Right lung (tissue), 10 donors: ENCODE results near the gene MBOAT7. TPM values are rescaled to one million over a fixed set of nuclear protein-coding genes. Genes with fewer than 3 reads are reported as not detected.
"Not testable (repeated sequence)": the region's sequence is repeated elsewhere in the genome, so short reads cannot be mapped to it uniquely, and the experiment has no call there.

ENCODE experiments used
- DNase-seq, 2 donors: peaks; one replicate each; pipeline ENCODE4 v3.0.0-alpha.2; 2013
- long read RNA-seq, 8 donors: transcript quantifications; one replicate each; lab custom pipeline, GENCODE V29; 2026
- polyA plus RNA-seq, 5 donors: library from polyadenylated mRNA; unstranded; fragments of 120-200 nt; gene quantifications; one replicate each; pipeline versions ENCODE4 v1.2.1 to v1.2.3, GENCODE V29; 2013; ENCODE audit warnings: inconsistent platforms in 1 of 5, low replicate concordance in 1 of 5; ENCODE audit not compliant: insufficient read length in 5 of 5, insufficient read depth in 1 of 5

Gene MBOAT7, protein sequence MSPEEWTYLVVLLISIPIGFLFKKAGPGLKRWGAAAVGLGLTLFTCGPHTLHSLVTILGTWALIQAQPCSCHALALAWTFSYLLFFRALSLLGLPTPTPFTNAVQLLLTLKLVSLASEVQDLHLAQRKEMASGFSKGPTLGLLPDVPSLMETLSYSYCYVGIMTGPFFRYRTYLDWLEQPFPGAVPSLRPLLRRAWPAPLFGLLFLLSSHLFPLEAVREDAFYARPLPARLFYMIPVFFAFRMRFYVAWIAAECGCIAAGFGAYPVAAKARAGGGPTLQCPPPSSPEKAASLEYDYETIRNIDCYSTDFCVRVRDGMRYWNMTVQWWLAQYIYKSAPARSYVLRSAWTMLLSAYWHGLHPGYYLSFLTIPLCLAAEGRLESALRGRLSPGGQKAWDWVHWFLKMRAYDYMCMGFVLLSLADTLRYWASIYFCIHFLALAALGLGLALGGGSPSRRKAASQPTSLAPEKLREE
- polyA plus RNA-seq, result 10 to 100 TPM; 44.0 to 69.4 (median 54.5) TPM
- long read RNA-seq, donor 1, transcript MBOAT7-211 (4 exons, 564 nt), result minor isoform, 5 of 6,849 reads
- long read RNA-seq, donor 1, transcript MBOAT7-201 (8 exons, 2,529 nt), result major isoform, 20 of 6,849 reads
- long read RNA-seq, donor 1, transcript MBOAT7-212 (2 exons, 3,039 nt), result minor isoform, 9 of 6,849 reads
- long read RNA-seq, donor 1, partial matches to known transcripts, result 4,222 of 6,849 reads
- long read RNA-seq, donor 1, other reads (novel, unspliced or antisense), result 2,593 of 6,849 reads
- long read RNA-seq, donor 2, transcript MBOAT7-201 (8 exons, 2,529 nt), result major isoform, 8 of 3,443 reads
- long read RNA-seq, donor 2, partial matches to known transcripts, result 2,092 of 3,443 reads
- long read RNA-seq, donor 2, other reads (novel, unspliced or antisense), result 1,340 of 3,443 reads
- long read RNA-seq, donor 3, partial matches to known transcripts, result 9 of 15 reads
- long read RNA-seq, donor 3, other reads (novel, unspliced or antisense), result 0 of 15 reads
- long read RNA-seq, donor 4, transcript MBOAT7-201 (8 exons, 2,529 nt), result major isoform, 5 of 3,325 reads
- long read RNA-seq, donor 4, partial matches to known transcripts, result 3,075 of 3,325 reads
- long read RNA-seq, donor 4, other reads (novel, unspliced or antisense), result 241 of 3,325 reads
- long read RNA-seq, donor 5, transcript MBOAT7-201 (8 exons, 2,529 nt), result major isoform, 6 of 7,243 reads
- long read RNA-seq, donor 5, partial matches to known transcripts, result 4,134 of 7,243 reads
- long read RNA-seq, donor 5, other reads (novel, unspliced or antisense), result 3,096 of 7,243 reads
- long read RNA-seq, donor 6, transcript MBOAT7-201 (8 exons, 2,529 nt), result major isoform, 9 of 4,936 reads
- long read RNA-seq, donor 6, partial matches to known transcripts, result 4,546 of 4,936 reads
- long read RNA-seq, donor 6, other reads (novel, unspliced or antisense), result 376 of 4,936 reads
- long read RNA-seq, donor 7, transcript MBOAT7-201 (8 exons, 2,529 nt), result major isoform, 12 of 5,852 reads
- long read RNA-seq, donor 7, partial matches to known transcripts, result 3,334 of 5,852 reads
- long read RNA-seq, donor 7, other reads (novel, unspliced or antisense), result 2,501 of 5,852 reads
- long read RNA-seq, donor 8, transcript MBOAT7-201 (8 exons, 2,529 nt), result major isoform, 7 of 9 reads
- long read RNA-seq, donor 8, partial matches to known transcripts, result 0 of 9 reads
- long read RNA-seq, donor 8, other reads (novel, unspliced or antisense), result 0 of 9 reads

DNA sequence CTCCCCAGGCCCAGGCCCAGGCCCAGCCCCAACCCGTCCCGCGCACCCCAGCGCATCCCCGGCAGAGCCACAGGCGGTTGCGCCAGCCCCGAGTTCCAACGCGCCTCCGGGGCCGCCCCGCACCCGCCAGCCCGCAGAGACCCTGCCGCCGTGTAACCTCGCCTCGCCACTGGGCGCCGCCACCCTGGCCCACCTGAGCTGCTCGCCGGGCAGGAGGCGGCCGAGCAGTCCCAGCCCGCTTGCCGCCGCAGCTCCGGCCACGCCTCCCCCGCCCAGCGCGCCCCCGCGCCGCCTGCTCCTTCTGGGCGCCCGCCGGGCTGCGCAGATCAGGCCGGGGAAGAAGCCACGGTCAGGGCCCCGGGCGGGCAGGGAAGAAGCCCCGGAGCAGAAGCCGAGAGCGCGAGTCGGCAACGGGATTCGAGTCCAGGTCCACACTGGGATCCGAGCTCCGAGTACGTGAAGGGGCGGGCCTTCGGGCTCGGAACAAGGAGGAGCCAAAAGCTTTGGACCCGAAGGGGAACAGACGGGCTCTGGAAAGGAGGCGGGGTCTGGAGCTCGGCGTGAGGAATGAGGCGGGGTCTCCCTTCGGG, at the start of gene MBOAT7:
Gene MBOAT7 (minus strand): TSS at position 436 of the 590 bp plus-strand sequence. CDS start 1,072 bp downstream, outside the sequence.
- no peak for DNase-seq

DNA sequence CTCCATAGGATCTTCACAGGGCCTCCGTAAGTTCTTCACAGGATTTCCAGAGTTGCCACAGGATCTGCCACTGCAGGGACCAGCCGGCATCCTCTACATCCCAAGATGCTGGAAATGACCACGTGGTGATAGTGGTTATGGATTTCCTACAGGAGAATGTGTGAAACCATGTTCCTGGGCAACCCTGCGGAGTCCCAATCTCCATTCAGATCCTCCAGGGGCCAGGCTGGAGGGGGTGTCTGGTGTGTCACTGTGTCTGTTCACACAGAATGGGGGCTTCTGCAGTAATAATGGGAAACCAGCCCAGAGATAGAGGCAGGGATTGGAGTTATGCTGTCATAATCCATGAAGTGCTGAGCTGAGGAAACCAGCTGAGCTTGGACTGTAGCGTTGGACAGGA, 44.6 kb upstream of the MBOAT7 start:
- DNase-seq, result no peak

DNA sequence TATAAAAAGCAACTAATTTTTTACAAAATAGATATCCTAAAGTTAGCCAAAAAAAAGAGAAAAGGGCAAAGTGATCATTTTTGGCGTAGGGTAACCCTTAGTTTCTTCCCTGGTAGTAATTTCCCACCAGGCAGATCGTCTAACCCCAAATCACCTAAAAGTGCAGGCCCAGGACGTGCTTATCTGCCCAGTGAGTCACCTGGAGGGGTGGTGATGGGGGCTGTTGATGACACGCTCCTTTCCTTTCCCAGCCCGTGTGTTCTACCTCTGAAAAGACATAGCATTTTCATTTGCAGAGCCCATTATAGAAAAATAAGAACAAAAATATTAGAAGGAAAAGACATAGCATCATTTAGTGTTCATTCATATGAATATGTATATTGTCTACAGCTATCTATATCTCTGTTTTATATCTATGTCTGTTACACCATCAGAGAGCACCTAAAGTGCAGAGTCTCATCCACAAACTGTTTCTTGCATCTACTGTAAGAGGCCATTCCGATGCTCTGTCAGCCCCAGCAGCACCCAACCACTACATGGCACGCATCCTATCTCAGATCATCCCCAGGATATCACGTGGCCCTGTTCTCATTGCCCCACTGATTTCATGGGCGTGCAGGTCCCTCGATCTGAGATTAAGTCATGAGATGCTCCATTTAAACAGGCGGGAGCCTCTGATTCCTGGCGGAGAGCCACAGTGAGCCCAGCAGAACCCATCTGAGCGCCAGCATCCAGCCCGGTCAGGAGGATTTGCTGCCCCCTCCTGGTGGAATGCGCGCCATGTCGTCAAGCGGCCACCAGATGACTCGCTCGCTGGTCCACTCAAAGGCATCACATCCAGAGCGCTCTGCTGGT, 41.9 kb upstream of the MBOAT7 start:
- DNase-seq, result peak; percentile 71 to 80

- DNase-seq, result no peak
Measured at GRCh38 chr19:54230031-54230430, 40.7 kb upstream of the MBOAT7 start.

- no peak for DNase-seq
Measured at GRCh38 chr19:54229146-54229545, 39.8 kb upstream of the MBOAT7 start.

GRCh38 chr19:54224619-54225018, 35.2 kb upstream of the MBOAT7 start:
- DNase-seq, result not testable (repeated sequence)

DNA sequence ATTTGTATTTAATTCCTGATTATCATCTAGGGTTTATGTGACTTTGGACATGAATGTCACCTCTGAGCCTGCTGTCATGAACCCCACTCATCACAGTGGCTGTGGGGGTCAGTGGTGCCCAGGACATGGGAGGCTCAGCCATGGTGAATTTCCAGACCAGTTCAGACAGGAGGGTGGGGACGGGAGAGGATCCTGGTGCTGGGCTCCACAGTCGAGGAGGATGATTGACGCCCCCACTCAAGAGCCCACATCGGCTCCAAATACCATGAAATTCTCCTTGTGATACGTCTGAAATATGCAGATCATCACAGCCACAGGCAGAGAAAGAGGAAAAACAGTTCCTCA, 34.5 kb upstream of the MBOAT7 start:
- DNase-seq, result not testable (repeated sequence)

DNA sequence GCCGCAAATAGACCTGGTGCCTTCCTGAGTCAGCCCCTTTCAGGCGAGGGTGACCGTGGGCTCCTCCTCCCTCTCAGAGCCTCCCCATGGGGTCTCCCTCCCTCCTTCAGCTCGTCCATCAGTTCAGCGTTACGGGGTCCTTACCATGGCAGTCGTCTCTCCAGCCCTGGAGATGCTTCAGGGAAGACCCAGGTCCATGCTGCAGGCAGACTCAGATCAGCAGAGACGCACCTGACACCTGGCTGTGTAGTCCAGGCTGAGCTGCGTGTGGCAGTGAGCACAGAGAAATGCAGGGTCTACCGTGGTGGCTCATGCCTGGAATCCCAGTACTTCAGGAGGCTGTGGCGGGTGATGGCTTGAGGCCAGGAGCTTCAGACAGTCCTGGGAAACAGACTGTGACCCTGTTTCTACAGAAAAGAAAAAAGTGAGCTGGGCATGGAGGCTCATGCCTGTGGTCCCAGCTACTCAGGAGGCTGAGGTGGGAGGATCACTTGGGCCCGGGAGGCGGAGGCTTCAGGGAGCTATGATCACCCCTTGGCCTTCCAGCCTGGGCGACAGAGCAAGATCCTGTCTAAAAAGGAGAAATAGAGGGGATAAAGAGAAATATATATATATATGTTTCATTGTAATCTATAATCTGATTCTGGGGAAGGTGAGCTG, 34.0 kb upstream of the MBOAT7 start:
- DNase-seq, result not testable (repeated sequence)

GRCh38 chr19:54222474-54223276, 33.3 kb upstream of the MBOAT7 start, which contains the start of gene LILRB3:
Gene LILRB3 (minus strand): TSS chr19:54223007. CDS start chr19:54222976, 31 bp downstream.
- not testable (repeated sequence) for DNase-seq

- DNase-seq, result not testable (repeated sequence)
Measured at GRCh38 chr19:54221947-54222346, 32.6 kb upstream of the MBOAT7 start.

- not testable (repeated sequence) for DNase-seq
Measured at GRCh38 chr19:54219702-54220101, 30.3 kb upstream of the MBOAT7 start.

GRCh38 chr19:54218960-54219661, 29.7 kb upstream of the MBOAT7 start:
- DNase-seq, result no peak

GRCh38 chr19:54218259-54218658, 28.9 kb upstream of the MBOAT7 start:
- no peak for DNase-seq

DNA sequence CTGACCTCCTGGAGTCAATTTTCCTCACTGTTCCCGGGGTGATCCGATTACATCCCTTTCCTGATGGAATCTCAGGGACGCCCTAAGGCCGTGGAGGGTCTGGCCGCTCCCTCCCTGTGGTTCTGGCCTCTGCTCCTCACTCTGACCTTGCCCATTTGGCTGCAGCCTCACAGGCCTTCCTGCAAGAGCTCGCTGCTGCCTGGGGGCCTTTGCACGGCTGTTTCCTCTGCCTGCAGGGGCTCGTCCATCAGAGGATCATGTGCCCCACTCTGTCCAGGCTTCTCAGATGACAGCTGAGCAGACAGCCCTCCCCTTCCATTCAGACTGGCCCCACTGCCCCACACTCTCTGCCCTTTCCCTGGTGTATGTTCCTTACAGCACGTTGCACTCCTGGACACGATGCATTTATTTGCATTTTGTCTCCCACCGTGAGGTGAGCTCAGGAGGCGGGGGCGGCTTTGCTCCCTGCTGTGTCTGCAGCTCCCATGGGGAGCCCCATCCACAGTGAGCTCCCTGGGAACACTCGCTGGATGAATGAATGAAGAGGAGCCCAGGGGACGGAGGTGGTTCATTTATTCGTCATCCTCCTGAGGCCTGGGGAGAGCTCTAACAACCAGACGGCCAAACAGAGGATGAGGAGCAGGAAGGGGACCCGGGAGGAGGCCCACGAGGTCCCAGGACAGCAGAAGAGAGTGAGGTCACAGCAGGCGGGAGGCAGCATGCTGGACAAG, 28.3 kb upstream of the MBOAT7 start:
- DNase-seq, result not testable (repeated sequence)

DNA sequence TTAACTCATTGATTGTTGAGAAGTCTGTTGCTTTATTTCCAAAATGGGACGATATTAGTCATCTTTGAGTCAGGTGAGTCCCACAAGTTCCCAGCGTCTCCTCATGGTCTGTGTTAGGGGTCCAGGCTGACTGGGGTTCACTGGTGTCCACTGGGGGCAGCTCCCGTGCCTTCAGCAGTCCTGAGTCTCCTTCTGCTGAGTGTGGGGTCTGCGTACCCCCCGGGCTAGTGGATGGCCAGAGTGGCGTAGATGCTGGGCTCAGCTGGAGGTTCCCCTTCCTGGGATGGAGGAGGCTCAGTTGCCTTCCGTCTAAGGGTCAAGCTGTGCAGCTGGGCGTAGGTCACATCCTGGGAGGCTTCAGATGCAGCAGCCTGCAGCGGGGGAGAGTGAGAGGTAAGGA, 27.5 kb upstream of the MBOAT7 start:
- DNase-seq, result no peak

GRCh38 chr19:54214734-54215133, 25.4 kb upstream of the MBOAT7 start:
- DNase-seq, result not testable (repeated sequence)
